NCI-H187 (cell line): ENCODE data around the gene SEMA5A.
A peak's percentile ranks its signal among the peaks of the same experiment; 100 is the strongest.

Source experiments
- DNase-seq, 2 experiments: peaks; one replicate each; lab custom pipeline; 2025; lab: John Stamatoyannopoulos, UW

The SEMA5A gene

DNA sequence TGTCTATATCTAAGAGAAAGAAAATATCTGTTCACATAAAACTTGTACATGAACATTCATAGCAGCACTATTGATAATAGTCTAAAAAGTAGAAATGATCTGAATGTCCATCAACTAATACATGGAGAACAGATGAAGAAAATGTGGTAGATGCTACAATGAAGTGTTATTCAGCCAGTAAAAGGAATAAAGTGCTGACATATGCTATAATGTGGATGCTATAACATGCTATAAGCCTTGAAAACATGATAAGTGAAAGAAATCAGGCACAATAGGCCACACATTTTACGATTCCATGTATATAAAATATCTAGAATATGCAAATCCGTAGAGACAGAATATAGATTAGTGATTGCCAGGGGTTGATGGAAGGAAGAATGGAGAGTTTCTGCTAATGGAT is 146.8 kb downstream of the SEMA5A start:
- DNase-seq: no peak

DNA sequence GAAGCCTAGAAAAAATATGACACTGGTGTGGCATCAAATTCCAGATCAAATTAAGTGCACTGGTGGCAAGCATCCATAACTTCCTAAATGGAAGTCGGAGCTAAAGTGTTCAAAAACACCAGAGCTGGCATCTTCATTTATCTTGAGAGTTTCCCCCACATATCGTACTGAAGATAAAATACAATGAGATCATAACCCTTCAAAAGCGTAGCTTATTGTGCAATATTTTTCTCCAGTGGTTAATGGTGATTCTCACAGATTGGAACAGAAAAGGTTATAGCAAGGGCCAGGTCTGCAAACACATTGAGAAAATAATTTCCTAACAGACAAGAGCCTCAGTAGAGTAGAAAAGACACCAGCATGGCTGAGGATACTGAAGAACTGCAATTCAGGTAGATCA is 147.6 kb downstream of the SEMA5A start:
- no peak for DNase-seq

- no peak for DNase-seq
These were observed 149.5 kb downstream of the SEMA5A start for GRCh38 chr5:9396285-9396770.

- no peak for DNase-seq
These were observed 150.2 kb downstream of the SEMA5A start for GRCh38 chr5:9395706-9396105.

DNA sequence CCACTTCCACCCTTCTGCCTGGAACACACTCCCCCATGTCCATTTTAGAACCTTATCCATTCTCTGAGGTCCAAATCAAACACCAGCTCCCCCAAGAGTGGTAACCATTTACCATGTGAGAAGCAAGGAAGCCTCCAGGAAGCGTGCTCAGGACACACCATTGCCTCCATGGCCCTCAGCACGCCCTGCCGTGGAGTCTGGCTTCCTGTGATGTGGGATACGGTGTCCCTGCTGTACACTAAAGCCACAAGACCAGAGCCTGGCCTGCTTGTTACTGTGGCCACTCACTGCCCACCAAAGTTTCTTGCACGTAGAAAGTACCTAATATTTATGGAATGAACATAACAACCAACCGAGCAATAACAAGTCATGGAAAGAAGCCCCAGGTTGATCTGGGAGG is 151.7 kb downstream of the SEMA5A start:
- no peak for DNase-seq

- DNase-seq: no peak
These were observed 153.2 kb downstream of the SEMA5A start for GRCh38 chr5:9392625-9393024.

DNA sequence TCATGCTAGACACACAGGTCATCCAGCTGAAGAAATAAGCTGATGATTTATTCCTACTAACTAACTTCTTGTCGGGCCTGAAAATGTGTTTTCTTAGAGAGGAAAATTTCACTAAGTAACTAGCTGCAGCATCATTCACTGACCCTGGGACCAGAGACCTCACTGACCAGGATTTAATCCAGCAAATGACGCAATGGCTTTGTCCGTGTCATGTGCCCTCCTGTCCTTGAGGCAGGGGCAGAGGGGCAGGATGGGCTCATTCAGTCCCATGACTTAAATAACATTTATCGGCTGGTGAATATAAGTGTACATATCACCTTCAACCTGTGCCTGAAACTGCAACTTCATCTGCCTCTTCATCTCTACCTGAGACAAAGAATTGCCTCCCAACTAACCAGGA is 154.8 kb downstream of the SEMA5A start:
- DNase-seq: no peak

GRCh38 chr5:9390113-9390512 is 155.8 kb downstream of the SEMA5A start:
- DNase-seq: no peak

DNA sequence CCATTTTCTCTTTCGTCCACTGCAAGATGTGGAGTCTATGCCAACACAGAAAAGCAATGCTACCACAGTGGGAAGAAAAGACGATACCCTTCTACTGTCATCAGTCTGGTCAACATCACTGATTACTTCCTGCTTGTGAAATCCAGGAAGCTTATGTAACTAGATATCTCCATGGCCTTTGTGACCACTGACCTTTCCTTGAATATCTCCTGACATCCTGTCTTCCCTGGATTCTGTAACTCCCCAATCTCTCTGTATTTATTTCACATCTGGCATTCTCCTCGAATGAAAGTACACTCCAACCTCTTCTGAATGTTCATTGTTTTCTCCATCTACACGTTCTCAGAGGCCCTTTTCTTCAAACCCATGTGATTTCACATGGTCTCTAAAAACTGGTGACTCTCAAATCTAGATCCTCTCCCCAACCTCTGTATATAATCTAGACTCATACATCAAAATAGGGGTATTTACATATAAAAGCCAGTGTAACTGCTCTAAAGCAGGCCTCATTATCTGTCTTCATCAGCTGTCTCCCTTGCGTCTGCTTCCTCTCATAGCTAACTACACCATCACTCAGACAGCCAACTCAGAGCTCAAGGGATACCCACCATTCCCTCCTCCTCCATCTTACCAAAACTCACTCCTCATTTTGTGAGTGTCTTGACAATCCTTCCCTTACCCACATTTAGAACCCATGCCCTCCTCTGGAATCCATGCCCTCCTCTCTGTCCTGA is 156.8 kb downstream of the SEMA5A start:
- no peak for DNase-seq

- DNase-seq: no peak
These were observed 158.0 kb downstream of the SEMA5A start for GRCh38 chr5:9387879-9388278.

GRCh38 chr5:9386945-9387344 is 158.9 kb downstream of the SEMA5A start:
- DNase-seq: no peak

- DNase-seq: no peak
These were observed 163.4 kb downstream of the SEMA5A start for GRCh38 chr5:9382522-9382921.

DNA sequence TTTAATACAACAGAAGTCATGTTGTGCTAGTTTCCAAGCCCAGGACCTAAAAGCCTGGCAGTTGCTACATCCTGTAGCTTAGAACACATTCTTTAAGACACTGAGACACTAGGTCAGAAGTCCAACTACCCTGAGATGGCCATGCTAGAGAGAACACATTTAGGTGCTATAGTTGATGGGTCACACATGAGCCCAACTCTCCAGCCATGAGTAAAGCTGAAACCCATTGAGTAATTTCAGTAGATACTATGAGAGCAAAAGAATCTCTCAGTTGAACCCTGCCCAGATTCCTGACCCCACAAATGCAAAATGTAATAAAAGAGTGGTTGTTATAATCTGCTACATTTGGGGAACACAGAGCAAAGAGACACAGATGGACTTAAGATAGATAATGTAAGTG is 164.4 kb downstream of the SEMA5A start:
- DNase-seq: no peak

- no peak for DNase-seq
These were observed 165.8 kb downstream of the SEMA5A start for GRCh38 chr5:9380109-9380508.

DNA sequence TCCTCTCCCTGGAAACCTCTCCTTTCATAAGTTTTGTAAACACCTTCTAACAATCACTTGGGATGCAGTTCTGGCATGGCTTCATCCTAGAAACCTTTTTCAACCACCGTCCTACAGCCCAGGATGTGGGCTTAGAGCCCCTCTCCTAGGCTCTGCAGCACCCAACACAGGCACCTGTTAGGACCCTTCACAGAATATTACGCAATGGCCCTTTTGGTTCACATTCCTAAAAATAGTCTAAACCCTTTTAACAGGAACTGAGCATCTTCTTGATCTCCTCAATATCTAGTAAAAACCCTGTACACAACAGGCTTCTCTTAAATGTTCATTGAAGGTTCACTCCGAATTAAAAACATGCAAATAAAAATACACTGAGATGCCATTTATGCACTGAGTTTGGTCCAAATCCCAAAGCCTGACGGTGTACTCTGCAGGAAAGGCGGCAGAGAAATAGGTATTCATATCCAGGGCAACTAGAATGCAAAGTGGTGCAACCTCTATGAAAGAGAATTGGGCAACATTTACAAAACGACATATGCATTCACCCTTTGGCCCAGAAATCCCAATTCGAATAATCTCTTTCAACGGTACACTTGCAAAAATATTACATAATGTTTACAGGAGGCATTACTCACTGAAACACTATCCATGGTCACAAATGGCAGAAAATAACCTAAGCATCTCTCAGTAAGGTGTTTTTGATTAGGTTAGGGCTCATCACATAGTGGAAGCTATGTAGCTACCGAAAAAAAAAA is 169.3 kb downstream of the SEMA5A start:
- DNase-seq: no peak

DNA sequence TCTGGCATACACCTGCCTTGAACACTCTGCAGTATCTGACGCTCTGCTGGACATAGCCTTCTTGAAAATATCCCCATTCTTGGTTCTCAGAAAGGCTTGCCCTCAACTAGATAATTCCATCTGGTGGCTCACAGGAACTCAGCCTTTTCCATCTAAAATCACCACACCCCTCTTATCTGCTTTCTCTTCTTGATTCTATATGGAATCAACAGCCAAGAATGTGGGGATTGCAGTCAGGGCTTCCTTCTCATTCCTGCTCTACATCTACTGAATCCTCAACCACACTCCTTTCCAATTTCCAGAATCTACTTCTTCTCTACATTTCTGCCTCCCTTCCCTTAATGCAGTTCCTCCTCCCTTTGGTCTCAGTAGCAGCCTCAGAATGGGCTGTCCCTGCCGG is 170.1 kb downstream of the SEMA5A start:
- no peak for DNase-seq

DNA sequence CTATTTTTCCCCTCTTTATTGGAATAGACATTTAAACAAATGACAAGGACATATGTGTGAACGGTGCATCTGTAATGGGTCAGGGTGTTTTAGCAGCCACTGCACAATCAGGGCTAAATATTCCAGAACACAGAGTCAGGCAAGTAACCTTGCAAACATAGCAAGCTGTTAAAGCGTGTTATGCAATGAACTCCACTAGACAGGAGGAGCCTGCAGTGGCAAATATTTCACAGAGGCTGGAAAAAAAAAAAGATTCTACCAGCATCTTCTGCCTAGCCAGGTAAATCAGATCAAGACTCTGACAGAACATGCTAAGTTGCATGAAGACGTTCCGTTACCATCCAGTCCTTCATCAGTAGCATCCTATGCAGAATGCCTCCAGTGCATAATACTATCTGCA is 171.8 kb downstream of the SEMA5A start:
- no peak for DNase-seq

- no peak for DNase-seq
These were observed 172.3 kb downstream of the SEMA5A start for GRCh38 chr5:9373571-9373970.

DNA sequence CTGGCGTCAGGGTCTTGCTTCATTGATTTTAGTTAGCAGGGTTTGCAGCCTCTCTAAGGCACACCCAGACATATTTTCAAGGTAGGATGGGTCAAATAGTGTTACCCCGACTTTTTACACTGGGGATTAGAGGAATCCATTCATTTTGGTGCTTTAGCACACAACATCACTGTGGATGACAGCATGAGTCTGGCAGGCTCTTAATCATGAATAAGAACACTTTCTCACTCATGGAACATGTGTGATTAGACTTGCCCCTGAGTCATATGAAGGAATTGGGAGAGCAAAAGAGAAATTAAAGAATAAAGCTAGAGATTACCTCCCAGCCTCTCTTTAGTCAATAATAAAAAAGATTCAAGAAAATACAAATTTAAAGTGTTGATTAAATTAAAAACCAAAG is 175.6 kb downstream of the SEMA5A start:
- no peak for DNase-seq

GRCh38 chr5:9365512-9365911 is 180.4 kb downstream of the SEMA5A start:
- DNase-seq: no peak

GRCh38 chr5:9363449-9363848 is 182.4 kb downstream of the SEMA5A start:
- DNase-seq: no peak

- DNase-seq: no peak
These were observed 182.8 kb downstream of the SEMA5A start for GRCh38 chr5:9363026-9363425.

GRCh38 chr5:9362600-9362999 is 183.3 kb downstream of the SEMA5A start:
- no peak for DNase-seq

GRCh38 chr5:9361835-9362234 is 184.0 kb downstream of the SEMA5A start:
- peak; percentile 16 to 21 for DNase-seq
